Omental fat pad (tissue), 4 donors: ENCODE measurements around the gene C19orf85. TPM values are rescaled to one million over a fixed set of nuclear protein-coding genes. Genes with fewer than 3 reads are reported as not detected.
"Not testable (repeated sequence)": the region's sequence is repeated elsewhere in the genome, so short reads cannot be mapped to it uniquely, and the experiment has no call there.

Experiments used
- ATAC-seq: fragments of 150-250 bp; one replicate; pipeline ENCODE4 v1.9.1; 2016; ENCODE audit warnings: mild to moderate bottlenecking, moderate library complexity; ENCODE audit not compliant: low FRiP score
- DNase-seq: peaks from one replicate; pipeline ENCODE4 v3.0.0-alpha.2; 2019; ENCODE audit warnings: low spot score
- total RNA-seq, 4 donors: library from RNA; depleted of rRNA; stranded (reverse); fragments of >200 nt; gene quantifications; one replicate each; pipeline ENCODE4 v1.1.0, GENCODE V29; 2016
- TF ChIP-seq, protein P1 (sequence below), 3 donors: fragments of 450-650 bp; IDR thresholded peaks; one replicate each; pipeline ENCODE4 v1.5.1; 2016 to 2017; ENCODE audit warnings: antibody characterized with exemption in 3 of 3, mild to moderate bottlenecking in 3 of 3, moderate library complexity in 2 of 3

C19orf85 gene
- total RNA-seq, 4 donors from 2014 or later: not detected

DNA sequence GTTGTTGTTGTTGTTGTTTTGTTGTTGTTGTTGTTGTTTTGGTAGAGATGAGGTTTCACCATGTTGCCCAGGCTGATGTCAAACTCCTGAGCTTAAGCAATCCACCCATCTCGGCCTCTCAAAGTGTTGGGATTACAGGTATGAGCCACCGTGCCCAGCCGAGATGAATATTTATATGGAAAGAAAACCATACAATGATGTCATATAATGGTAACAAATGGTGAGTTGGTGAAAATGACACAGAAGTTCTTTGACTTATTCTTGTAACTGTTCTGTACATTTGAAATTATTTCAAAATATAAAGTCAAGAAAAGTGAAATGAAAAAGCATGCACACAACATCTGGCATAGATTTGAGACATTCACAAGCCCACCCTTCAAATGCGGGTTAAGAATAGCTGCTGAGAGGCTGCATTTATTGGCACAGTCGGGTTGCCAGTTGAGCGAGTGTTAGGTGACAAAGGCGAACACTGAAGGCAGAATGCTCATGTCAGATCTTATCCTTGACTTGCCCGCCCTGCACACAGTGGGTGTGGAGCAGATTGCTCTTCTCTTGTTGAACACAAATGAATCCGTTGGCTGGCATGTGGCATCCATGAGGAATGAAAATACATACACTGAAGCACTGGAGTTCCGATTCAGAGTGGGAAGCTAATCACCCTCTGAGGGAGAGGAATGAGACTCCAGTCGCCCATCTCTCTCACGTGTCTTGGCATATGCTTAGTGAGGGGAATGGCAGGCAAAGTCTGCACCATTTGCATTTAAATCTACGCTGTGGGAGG is 41.1 kb downstream of the C19orf85 start:
- ATAC-seq (no peak), DNase-seq (no peak)
- TF ChIP-seq, protein P1, sequence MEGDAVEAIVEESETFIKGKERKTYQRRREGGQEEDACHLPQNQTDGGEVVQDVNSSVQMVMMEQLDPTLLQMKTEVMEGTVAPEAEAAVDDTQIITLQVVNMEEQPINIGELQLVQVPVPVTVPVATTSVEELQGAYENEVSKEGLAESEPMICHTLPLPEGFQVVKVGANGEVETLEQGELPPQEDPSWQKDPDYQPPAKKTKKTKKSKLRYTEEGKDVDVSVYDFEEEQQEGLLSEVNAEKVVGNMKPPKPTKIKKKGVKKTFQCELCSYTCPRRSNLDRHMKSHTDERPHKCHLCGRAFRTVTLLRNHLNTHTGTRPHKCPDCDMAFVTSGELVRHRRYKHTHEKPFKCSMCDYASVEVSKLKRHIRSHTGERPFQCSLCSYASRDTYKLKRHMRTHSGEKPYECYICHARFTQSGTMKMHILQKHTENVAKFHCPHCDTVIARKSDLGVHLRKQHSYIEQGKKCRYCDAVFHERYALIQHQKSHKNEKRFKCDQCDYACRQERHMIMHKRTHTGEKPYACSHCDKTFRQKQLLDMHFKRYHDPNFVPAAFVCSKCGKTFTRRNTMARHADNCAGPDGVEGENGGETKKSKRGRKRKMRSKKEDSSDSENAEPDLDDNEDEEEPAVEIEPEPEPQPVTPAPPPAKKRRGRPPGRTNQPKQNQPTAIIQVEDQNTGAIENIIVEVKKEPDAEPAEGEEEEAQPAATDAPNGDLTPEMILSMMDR (IDR thresholded peaks at IDR 0.05): no peak

DNA sequence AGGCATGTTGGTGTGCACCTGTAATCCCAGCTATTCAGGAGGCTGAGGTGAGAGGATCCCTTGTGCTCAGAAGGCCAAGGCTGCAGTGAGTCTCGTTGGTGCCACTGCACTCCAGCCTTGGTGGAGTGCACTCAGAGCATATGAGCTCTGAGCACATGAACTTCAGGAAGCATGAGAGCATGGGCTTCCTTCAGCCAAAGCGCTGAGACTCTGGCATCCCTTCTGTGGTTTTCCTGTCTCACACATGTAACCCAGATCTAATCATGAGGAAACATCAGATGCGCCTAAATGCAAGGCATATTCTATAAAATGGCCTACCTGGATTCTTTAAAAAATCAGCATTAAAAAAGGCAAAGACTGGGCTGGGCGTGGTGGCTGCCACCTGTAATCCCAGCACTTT is 43.3 kb downstream of the C19orf85 start:
- DNase-seq, ATAC-seq: not testable (repeated sequence)

DNA sequence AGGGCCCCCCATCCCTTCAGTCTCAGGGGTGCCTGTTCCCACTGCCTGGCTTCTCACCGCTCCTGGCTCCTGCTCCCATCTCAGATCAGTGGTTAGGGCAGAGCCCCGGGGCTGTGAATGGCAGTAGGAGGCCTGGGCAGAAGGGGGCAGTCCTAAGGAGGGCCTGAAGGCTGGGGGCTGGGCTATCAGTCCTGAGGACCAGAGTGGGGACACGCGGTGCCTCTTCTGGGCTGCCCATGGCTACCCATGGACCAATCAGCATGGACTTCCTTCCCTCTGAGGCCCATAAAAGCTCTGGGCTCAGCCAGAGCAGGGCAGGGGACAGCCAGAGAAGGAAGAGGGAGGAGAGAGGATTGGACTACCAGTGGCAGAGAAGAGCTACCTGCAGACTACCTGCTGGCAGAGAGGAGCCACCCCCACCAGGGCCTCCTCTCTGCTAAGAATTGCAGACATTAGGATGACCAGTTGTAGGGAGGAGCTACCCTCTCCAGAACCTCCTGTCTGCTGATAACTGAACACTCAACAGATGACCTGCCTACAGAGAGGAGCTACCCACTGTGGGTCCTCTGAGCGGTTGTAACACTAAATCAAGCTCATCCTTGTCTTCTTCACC is 44.8 kb downstream of the C19orf85 start:
- DNase-seq (no peak), ATAC-seq (no peak)
- TF ChIP-seq, protein P1 (IDR thresholded peaks at IDR 0.05): no peak

DNA sequence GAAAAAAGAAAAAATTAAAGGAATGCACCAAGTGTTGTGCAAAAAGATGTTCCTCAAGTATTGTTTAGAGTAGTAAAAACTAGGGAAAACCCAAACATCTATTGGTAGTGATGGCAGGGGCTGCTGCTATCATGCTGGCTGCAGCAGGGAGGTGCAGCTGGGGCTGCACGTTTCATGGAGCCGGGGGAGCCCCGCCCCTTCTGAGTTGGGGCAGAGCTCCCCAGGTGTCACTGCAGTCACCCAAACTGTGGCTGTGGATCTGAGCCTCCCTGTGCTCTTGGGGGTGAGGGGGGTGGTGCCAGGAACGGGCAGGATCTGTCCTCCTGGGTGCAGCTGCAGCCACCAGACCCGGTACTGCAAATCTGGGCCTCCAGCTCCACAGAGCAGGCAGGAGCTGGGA is 45.4 kb downstream of the C19orf85 start:
- TF ChIP-seq, protein P1 (IDR thresholded peaks at IDR 0.05): no peak
- ATAC-seq (no peak), DNase-seq (no peak)

GRCh38 chr19:55418185-55418584 is 46.4 kb downstream of the C19orf85 start:
- TF ChIP-seq, protein P1 (IDR thresholded peaks at IDR 0.05): peak in 1 of 3 donors; percentile 59
- peak; percentile 91 for ATAC-seq
- no peak for DNase-seq

Other genes starting within 250 kb of the C19orf85 start
- 1 to 10 TPM in 3 of 4 donors, under 1 TPM in 1; 0.65 to 3.5 (median 2.5) TPM for gene TMEM86B, start 236.0 kb downstream of the C19orf85 start, total RNA-seq
- 10 to 100 TPM; 27.8 to 43.6 (median 35.5) TPM for gene PPP6R1, start 205.7 kb downstream of the C19orf85 start, total RNA-seq
- 10 to 100 TPM; 19.5 to 25.9 (median 21.2) TPM for gene HSPBP1, start 184.6 kb downstream of the C19orf85 start, total RNA-seq
- gene BRSK1, start 180.8 kb downstream of the C19orf85 start, total RNA-seq: 1 to 10 TPM in 1 of 4 donors, under 1 TPM in 1, not detected in 2; 0.19 to 2.1 TPM
- gene TMEM150B, start 139.4 kb downstream of the C19orf85 start, total RNA-seq: 10 to 100 TPM in 2 of 4 donors, 1 to 10 TPM in 2; 5.6 to 26.7 (median 16.6) TPM
- 10 to 100 TPM in 1 of 4 donors, 1 to 10 TPM in 3; 5.3 to 22.9 (median 6.8) TPM for gene KMT5C, start 124.9 kb downstream of the C19orf85 start, total RNA-seq
- gene COX6B2, start 110.0 kb downstream of the C19orf85 start, total RNA-seq: under 1 TPM in 1 of 4 donors, not detected in 3; 0.56 TPM
- under 1 TPM in 1 of 4 donors, not detected in 3; 0.09 TPM for gene GARIN5B, start 101.5 kb downstream of the C19orf85 start, total RNA-seq
- gene IL11, start 94.3 kb downstream of the C19orf85 start, total RNA-seq: 1 to 10 TPM in 1 of 4 donors, under 1 TPM in 1, not detected in 2; 0.28 to 1.2 TPM
- not detected for gene TMEM190, start 87.9 kb downstream of the C19orf85 start, total RNA-seq
- gene TMEM238, start 80.5 kb downstream of the C19orf85 start, total RNA-seq: 1 to 10 TPM in 3 of 4 donors, not detected in 1; 1.5 to 1.7 (median 1.6) TPM
- 100 to 1,000 TPM; 490 to 747 (median 555) TPM for gene RPL28, start 78.8 kb downstream of the C19orf85 start, total RNA-seq
- gene UBE2S, start 57.0 kb downstream of the C19orf85 start, total RNA-seq: 10 to 100 TPM in 2 of 4 donors, 1 to 10 TPM in 2; 7.4 to 25.6 (median 13.0) TPM
- not detected for gene SHISA7, start 21.5 kb downstream of the C19orf85 start, total RNA-seq
- 10 to 100 TPM; 52.5 to 96.8 (median 62.5) TPM for gene ISOC2, start 3.1 kb downstream of the C19orf85 start, total RNA-seq
- gene ZNF628, start 11.9 kb upstream of the C19orf85 start, total RNA-seq: 1 to 10 TPM; 1.7 to 6.4 (median 2.6) TPM
- 1 to 10 TPM; 2.3 to 4.6 (median 2.6) TPM for gene NAT14, start 20.4 kb upstream of the C19orf85 start, total RNA-seq
- gene SSC5D, start 23.7 kb upstream of the C19orf85 start, total RNA-seq: 1 to 10 TPM; 1.6 to 6.1 (median 3.5) TPM
- under 1 TPM in 1 of 4 donors, not detected in 3; 0.56 TPM for gene SBK2, start 72.4 kb upstream of the C19orf85 start, total RNA-seq
- 1 to 10 TPM in 1 of 4 donors, under 1 TPM in 2, not detected in 1; 0.36 to 1.5 (median 0.79) TPM for gene SBK3, start 80.8 kb upstream of the C19orf85 start, total RNA-seq
- gene ZNF579, start 116.1 kb upstream of the C19orf85 start, total RNA-seq: 1 to 10 TPM; 1.3 to 4.0 (median 2.3) TPM
- 1 to 10 TPM; 4.2 to 7.1 (median 5.0) TPM for gene FIZ1, start 134.8 kb upstream of the C19orf85 start, total RNA-seq
- 10 to 100 TPM; 15.6 to 27.5 (median 17.4) TPM for gene ZNF524, start 135.5 kb upstream of the C19orf85 start, total RNA-seq
- gene ZNF865, start 140.9 kb upstream of the C19orf85 start, total RNA-seq: 1 to 10 TPM; 2.2 to 6.3 (median 3.8) TPM
- 1 to 10 TPM; 2.5 to 3.8 (median 3.2) TPM for gene ZNF784, start 159.8 kb upstream of the C19orf85 start, total RNA-seq
- gene ZNF580, start 176.3 kb upstream of the C19orf85 start, total RNA-seq: 10 to 100 TPM; 11.4 to 20.5 (median 13.8) TPM
- gene ZNF581, start 178.9 kb upstream of the C19orf85 start, total RNA-seq: 10 to 100 TPM in 3 of 4 donors, 1 to 10 TPM in 1; 9.9 to 15.0 (median 11.9) TPM
- 10 to 100 TPM in 3 of 4 donors, 1 to 10 TPM in 1; 9.8 to 15.2 (median 11.0) TPM for gene CCDC106, start 183.5 kb upstream of the C19orf85 start, total RNA-seq
- gene U2AF2, start 190.3 kb upstream of the C19orf85 start, total RNA-seq: 100 to 1,000 TPM in 2 of 4 donors, 10 to 100 TPM in 2; 55.2 to 132 (median 86.1) TPM
- gene EPN1, start 210.5 kb upstream of the C19orf85 start, total RNA-seq: 10 to 100 TPM; 56.4 to 82.3 (median 62.0) TPM